SK-N-SH treated with all-trans-retinoic acid at 6 μM for 48 hours (cell line): ENCODE data around the gene CNTLN.

Experiments used
- ATAC-seq: fragments of 200-7000 bp; cut with Tn5 transposase; 3 replicates; pipeline ENCODE4 v1.9.1; 2020; ENCODE audit warnings: mild to moderate bottlenecking, moderate library complexity
- ARNTL ChIP-seq: fragments of 450-650 bp; formaldehyde crosslinking; IDR thresholded peaks from 2 replicates; pipeline ENCODE4 v1.5.0; 2020; ENCODE audit warnings: low read depth, mild to moderate bottlenecking, moderate library complexity, borderline replicate concordance
- BACH2 ChIP-seq: fragments of 250-450 bp; sonication (Bioruptor Pico); IDR thresholded peaks from 2 replicates; pipeline ENCODE4 v1.9.0; 2021; ENCODE audit warnings: mild to moderate bottlenecking, borderline replicate concordance
- CSDC2 ChIP-seq: fragments of 250-450 bp; sonication (Bioruptor Pico); IDR thresholded peaks from 2 replicates; pipeline ENCODE4 v1.5.0; 2020; ENCODE audit warnings: mild to moderate bottlenecking, moderate library complexity
- ESRRG ChIP-seq: fragments of 250-450 bp; sonication (Bioruptor Pico); IDR thresholded peaks from 2 replicates; pipeline ENCODE4 v1.6.1; 2021; ENCODE audit warnings: mild to moderate bottlenecking
- GLIS3 ChIP-seq: fragments of 250-450 bp; sonication (Bioruptor Pico); IDR thresholded peaks from 2 replicates; pipeline ENCODE4 v1.5.0; 2020; ENCODE audit warnings: mild to moderate bottlenecking, moderate library complexity
- ISL1 ChIP-seq: fragments of 250-450 bp; sonication (Bioruptor Pico); IDR thresholded peaks from 2 replicates; pipeline ENCODE4 v2.1.2; 2022; ENCODE audit warnings: mild to moderate bottlenecking, moderate library complexity
- PPARA ChIP-seq: fragments of 250-450 bp; sonication (Bioruptor Pico); IDR thresholded peaks from 2 replicates; pipeline ENCODE4 v1.5.0; 2020; ENCODE audit warnings: mild to moderate bottlenecking, borderline replicate concordance
- SNAI2 ChIP-seq: fragments of 250-450 bp; sonication (Bioruptor Pico); IDR thresholded peaks from 2 replicates; pipeline ENCODE4 v1.5.0; 2020; ENCODE audit warnings: mild to moderate bottlenecking, moderate library complexity
- TCF4 ChIP-seq: fragments of 250-450 bp; sonication (Bioruptor Pico); IDR thresholded peaks from 2 replicates; pipeline ENCODE4 v1.8.0; 2021; ENCODE audit warnings: mild to moderate bottlenecking, moderate library complexity, borderline replicate concordance
- TOX ChIP-seq: fragments of 250-450 bp; sonication (Bioruptor Pico); IDR thresholded peaks from 2 replicates; pipeline ENCODE4 v1.8.0; 2021; ENCODE audit warnings: mild to moderate bottlenecking, moderate library complexity, borderline replicate concordance
- ZC3H10 ChIP-seq: fragments of 250-450 bp; sonication (Bioruptor Pico); IDR thresholded peaks from 2 replicates; pipeline ENCODE4 v1.5.1; 2021; ENCODE audit warnings: mild to moderate bottlenecking, moderate library complexity
- ZNF70 ChIP-seq: fragments of 450-650 bp; formaldehyde crosslinking; IDR thresholded peaks from 2 replicates; pipeline ENCODE4 v1.5.0; 2020; ENCODE audit warnings: mild to moderate bottlenecking, moderate library complexity
- ZNF8 ChIP-seq: fragments of 450-650 bp; formaldehyde crosslinking; IDR thresholded peaks from 2 replicates; pipeline ENCODE4 v1.5.0; 2020; ENCODE audit warnings: mild to moderate bottlenecking, moderate library complexity
- TF ChIP-seq, protein P1 (sequence below): fragments of 250-450 bp; sonication (Bioruptor Pico); IDR thresholded peaks from 2 replicates; pipeline ENCODE4 v1.8.0; 2020; ENCODE audit warnings: mild to moderate bottlenecking, moderate library complexity, borderline replicate concordance
- TF ChIP-seq, protein P2 (sequence below): fragments of 250-450 bp; sonication (Bioruptor Pico); IDR thresholded peaks from 2 replicates; pipeline ENCODE4 v1.5.1; 2020; ENCODE audit warnings: low read depth, mild to moderate bottlenecking, moderate library complexity
- TF ChIP-seq, protein P3 (sequence below): fragments of 250-450 bp; sonication (Bioruptor Pico); IDR thresholded peaks from 2 replicates; pipeline ENCODE4 v1.5.1; 2021; ENCODE audit warnings: mild to moderate bottlenecking, moderate library complexity
- TF ChIP-seq, protein P4 (sequence below): fragments of 250-450 bp; sonication (Bioruptor Pico); IDR thresholded peaks from 2 replicates; pipeline ENCODE4 v1.5.0; 2020; ENCODE audit warnings: mild to moderate bottlenecking, moderate library complexity
- TF ChIP-seq, protein P5 (sequence below): fragments of 250-450 bp; sonication (Bioruptor Pico); IDR thresholded peaks from 2 replicates; pipeline ENCODE4 v1.8.0; 2021; ENCODE audit warnings: low read depth, mild to moderate bottlenecking, moderate library complexity, borderline replicate concordance

CNTLN gene

DNA sequence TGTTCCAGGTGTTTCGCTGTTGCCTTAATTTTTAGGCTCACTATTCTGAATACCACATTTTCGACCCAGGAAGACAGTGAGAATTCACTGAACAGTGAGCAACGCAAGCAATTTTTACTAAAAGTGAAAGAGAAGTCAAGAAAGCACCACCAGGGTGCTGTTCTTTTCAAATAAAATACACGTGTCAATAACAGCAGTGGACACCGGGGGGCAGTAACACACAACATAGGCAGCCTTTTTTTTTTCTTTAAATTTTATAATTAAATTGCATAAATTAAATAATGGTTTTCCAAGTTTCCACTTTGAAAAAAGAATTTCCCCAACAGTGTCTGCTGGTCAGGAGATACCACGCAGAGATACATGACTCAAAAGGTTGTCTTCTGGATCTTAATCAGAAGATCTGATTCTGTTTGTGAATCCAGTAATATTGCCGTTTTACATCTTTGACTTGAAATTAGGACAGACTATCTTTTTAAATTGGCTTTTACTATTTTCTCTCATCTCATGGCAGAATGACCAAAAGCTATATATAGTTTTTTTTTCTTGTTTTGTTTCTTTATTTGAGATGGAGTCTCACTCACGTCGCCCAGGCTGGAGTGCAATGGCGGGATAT lies 396.9 kb downstream of the CNTLN start (continued):
- TF ChIP-seq, protein P1, sequence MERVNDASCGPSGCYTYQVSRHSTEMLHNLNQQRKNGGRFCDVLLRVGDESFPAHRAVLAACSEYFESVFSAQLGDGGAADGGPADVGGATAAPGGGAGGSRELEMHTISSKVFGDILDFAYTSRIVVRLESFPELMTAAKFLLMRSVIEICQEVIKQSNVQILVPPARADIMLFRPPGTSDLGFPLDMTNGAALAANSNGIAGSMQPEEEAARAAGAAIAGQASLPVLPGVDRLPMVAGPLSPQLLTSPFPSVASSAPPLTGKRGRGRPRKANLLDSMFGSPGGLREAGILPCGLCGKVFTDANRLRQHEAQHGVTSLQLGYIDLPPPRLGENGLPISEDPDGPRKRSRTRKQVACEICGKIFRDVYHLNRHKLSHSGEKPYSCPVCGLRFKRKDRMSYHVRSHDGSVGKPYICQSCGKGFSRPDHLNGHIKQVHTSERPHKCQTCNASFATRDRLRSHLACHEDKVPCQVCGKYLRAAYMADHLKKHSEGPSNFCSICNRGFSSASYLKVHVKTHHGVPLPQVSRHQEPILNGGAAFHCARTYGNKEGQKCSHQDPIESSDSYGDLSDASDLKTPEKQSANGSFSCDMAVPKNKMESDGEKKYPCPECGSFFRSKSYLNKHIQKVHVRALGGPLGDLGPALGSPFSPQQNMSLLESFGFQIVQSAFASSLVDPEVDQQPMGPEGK: no peak
- no peak for TF ChIP-seq BACH2
- no peak for TF ChIP-seq ZC3H10 (CRISPR knock-in tag)

DNA sequence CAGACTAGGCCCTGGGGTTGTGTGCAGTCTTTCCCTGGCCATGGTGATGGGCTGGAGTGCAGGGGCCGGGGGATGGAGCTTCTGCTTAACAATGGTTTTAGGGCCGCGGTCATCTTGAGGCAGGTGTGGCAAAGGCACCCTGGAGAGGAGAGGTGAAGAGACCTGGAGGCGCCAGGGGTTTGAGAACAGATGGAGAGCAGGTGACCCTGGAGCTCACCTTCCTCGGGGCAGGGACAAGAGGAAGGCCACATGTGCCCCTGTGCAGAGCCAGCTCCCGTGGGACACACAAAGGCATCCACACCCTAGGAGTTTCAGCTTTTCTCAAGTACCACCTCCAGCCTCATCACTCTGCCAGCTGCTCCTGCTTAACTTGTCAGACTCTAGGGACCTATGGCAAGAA lies 397.6 kb downstream of the CNTLN start:
- no peak for ATAC-seq
- TF ChIP-seq TCF4 (CRISPR knock-in tag) (no peak), ZNF8 (CRISPR knock-in tag) (no peak), ESRRG (CRISPR knock-in tag) (no peak), ZC3H10 (CRISPR knock-in tag) (no peak), PPARA (CRISPR knock-in tag) (no peak), ZNF70 (CRISPR knock-in tag) (no peak)
- TF ChIP-seq, protein P2, sequence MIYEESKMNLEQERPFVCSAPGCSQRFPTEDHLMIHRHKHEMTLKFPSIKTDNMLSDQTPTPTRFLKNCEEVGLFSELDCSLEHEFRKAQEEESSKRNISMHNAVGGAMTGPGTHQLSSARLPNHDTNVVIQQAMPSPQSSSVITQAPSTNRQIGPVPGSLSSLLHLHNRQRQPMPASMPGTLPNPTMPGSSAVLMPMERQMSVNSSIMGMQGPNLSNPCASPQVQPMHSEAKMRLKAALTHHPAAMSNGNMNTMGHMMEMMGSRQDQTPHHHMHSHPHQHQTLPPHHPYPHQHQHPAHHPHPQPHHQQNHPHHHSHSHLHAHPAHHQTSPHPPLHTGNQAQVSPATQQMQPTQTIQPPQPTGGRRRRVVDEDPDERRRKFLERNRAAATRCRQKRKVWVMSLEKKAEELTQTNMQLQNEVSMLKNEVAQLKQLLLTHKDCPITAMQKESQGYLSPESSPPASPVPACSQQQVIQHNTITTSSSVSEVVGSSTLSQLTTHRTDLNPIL (CRISPR knock-in tag): no peak
- TF ChIP-seq, all 23 proteins: peak for 0

DNA sequence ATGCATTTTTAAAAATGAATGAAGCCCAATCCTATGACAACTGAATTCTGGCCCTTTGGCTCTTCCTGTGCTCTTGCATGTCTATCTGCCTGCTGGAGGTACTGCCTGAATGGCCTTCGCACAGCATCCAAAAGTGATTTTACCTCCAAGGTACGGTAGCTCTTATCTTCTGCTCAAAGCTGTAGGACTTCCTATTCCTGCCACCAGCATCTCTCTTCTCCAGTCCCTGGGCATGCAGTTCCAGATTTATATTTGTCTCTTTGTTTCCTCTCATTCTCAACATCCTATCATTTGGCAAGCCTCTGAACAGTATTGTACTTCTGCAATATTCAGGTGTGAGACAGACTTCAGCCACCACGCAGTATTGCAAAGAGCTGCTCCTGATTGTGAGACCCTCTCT lies 400.3 kb downstream of the CNTLN start:
- TF ChIP-seq ESRRG (CRISPR knock-in tag) (no peak), SNAI2 (no peak), ZNF70 (CRISPR knock-in tag) (no peak), PPARA (CRISPR knock-in tag) (no peak), CSDC2 (CRISPR knock-in tag) (no peak), ZC3H10 (CRISPR knock-in tag) (no peak), TOX (CRISPR knock-in tag) (no peak), ARNTL (no peak)
- TF ChIP-seq, protein P2 (CRISPR knock-in tag): no peak
- TF ChIP-seq, all 23 proteins: peak for 0
- no peak for ATAC-seq

DNA sequence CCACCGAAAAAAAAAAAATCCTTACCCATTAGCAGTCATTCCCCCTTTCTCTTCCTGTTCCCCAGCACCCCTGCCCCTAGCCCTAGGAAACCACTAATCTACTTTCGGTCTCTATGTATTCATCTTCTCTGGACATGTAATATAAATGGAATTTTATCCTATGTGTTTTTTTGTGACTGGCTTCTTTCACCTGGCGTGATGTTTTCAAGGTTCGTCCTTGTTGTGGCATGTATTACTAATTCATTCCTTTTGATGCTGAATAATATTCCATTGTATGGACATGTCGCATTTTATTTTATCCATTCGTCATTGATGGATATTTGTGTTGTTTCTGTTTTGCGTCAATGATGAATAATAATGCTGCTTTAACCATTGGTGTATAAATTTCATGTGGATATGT lies 401.2 kb downstream of the CNTLN start:
- no peak for ATAC-seq
- TF ChIP-seq, protein P3, sequence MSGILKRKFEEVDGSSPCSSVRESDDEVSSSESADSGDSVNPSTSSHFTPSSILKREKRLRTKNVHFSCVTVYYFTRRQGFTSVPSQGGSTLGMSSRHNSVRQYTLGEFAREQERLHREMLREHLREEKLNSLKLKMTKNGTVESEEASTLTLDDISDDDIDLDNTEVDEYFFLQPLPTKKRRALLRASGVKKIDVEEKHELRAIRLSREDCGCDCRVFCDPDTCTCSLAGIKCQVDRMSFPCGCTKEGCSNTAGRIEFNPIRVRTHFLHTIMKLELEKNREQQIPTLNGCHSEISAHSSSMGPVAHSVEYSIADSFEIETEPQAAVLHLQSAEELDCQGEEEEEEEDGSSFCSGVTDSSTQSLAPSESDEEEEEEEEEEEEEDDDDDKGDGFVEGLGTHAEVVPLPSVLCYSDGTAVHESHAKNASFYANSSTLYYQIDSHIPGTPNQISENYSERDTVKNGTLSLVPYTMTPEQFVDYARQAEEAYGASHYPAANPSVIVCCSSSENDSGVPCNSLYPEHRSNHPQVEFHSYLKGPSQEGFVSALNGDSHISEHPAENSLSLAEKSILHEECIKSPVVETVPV (CRISPR knock-in tag): no peak
- no peak for TF ChIP-seq ZC3H10 (CRISPR knock-in tag)
- no peak for TF ChIP-seq TOX (CRISPR knock-in tag)
- TF ChIP-seq, all 23 proteins: peak for 0

DNA sequence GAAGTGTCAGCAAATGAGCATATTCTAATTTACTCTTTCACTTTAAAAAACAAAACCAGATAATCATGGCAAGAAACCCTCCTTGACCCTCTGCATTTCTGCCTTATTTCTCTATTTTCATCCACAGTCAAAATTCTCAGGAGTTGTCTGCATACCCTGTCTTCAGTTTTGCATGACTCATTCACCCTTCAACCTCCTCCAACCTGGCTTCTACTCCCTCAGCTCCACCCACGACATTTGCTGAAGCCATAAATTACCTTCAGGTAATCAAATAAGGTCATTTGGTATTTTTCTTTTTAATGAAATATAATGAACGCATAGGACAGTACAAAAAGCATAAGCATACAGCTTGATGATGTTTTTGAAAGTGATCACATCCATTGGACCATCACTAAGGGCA lies 416.2 kb downstream of the CNTLN start:
- no peak for ATAC-seq
- TF ChIP-seq ZNF70 (CRISPR knock-in tag) (no peak), PPARA (CRISPR knock-in tag) (no peak), SNAI2 (no peak), GLIS3 (no peak), CSDC2 (CRISPR knock-in tag) (no peak), TCF4 (CRISPR knock-in tag) (no peak), ISL1 (no peak), ZNF8 (CRISPR knock-in tag) (no peak), ESRRG (CRISPR knock-in tag) (no peak)
- TF ChIP-seq, protein P3 (CRISPR knock-in tag): no peak
- TF ChIP-seq, protein P1: no peak
- TF ChIP-seq, protein P4, sequence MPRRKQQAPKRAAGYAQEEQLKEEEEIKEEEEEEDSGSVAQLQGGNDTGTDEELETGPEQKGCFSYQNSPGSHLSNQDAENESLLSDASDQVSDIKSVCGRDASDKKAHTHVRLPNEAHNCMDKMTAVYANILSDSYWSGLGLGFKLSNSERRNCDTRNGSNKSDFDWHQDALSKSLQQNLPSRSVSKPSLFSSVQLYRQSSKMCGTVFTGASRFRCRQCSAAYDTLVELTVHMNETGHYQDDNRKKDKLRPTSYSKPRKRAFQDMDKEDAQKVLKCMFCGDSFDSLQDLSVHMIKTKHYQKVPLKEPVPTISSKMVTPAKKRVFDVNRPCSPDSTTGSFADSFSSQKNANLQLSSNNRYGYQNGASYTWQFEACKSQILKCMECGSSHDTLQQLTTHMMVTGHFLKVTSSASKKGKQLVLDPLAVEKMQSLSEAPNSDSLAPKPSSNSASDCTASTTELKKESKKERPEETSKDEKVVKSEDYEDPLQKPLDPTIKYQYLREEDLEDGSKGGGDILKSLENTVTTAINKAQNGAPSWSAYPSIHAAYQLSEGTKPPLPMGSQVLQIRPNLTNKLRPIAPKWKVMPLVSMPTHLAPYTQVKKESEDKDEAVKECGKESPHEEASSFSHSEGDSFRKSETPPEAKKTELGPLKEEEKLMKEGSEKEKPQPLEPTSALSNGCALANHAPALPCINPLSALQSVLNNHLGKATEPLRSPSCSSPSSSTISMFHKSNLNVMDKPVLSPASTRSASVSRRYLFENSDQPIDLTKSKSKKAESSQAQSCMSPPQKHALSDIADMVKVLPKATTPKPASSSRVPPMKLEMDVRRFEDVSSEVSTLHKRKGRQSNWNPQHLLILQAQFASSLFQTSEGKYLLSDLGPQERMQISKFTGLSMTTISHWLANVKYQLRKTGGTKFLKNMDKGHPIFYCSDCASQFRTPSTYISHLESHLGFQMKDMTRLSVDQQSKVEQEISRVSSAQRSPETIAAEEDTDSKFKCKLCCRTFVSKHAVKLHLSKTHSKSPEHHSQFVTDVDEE (CRISPR knock-in tag): no peak
- TF ChIP-seq, protein P5, sequence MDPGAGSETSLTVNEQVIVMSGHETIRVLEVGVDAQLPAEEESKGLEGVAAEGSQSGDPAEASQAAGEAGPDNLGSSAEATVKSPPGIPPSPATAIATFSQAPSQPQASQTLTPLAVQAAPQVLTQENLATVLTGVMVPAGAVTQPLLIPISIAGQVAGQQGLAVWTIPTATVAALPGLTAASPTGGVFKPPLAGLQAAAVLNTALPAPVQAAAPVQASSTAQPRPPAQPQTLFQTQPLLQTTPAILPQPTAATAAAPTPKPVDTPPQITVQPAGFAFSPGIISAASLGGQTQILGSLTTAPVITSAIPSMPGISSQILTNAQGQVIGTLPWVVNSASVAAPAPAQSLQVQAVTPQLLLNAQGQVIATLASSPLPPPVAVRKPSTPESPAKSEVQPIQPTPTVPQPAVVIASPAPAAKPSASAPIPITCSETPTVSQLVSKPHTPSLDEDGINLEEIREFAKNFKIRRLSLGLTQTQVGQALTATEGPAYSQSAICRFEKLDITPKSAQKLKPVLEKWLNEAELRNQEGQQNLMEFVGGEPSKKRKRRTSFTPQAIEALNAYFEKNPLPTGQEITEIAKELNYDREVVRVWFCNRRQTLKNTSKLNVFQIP: no peak
